NK-92 (cell line): ENCODE measurements around the gene TBX20.

Source experiments
- DNase-seq: peaks from one replicate; lab custom pipeline; 2025; ENCODE audit not compliant: unreplicated experiment; lab: John Stamatoyannopoulos, UW

The TBX20 gene, protein sequence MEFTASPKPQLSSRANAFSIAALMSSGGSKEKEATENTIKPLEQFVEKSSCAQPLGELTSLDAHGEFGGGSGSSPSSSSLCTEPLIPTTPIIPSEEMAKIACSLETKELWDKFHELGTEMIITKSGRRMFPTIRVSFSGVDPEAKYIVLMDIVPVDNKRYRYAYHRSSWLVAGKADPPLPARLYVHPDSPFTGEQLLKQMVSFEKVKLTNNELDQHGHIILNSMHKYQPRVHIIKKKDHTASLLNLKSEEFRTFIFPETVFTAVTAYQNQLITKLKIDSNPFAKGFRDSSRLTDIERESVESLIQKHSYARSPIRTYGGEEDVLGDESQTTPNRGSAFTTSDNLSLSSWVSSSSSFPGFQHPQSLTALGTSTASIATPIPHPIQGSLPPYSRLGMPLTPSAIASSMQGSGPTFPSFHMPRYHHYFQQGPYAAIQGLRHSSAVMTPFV

DNA sequence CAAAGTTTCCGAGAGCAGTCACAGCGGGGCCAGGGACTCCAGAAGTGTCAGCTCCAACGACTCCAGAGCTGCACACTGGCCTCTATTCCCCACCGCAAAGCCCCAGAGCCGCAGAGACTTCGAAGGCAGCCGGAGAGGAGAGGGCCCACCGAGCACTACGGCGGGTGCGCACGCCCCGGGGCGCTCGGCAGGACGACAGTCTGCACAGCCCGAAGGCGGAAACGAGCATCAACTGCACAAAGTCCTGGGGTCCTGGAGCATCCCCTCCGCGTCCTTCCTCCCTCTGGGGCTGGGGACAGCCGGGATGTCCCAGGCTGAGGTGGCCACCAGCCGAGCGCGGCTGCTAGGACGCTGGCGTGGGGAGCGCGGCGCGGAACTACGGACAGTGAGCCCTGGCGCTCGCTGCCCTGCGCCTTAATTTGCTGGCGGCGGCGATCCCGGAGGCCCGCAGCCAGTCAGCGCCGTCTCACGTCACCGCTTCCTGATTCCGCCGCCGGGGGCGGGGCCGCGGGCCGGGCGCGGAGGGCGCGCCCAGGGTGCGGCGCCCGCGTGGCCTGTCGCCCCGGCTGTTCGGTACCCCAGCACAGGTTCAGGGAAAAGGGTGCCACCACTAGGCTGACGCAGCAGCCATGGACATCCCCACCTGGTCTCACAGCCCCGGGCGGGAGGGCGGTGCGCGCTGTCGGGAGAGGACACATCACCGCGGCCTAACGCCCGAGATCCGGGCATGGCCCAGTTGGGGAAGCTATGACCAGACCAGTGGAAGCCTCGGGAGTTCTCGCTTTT, at the start of gene TBX20:
Gene TBX20, minus strand, starts transcription at position 391 of the 786 bp plus-strand sequence. CDS start 480 bp downstream, outside the sequence.
- DNase-seq, result no peak

DNA sequence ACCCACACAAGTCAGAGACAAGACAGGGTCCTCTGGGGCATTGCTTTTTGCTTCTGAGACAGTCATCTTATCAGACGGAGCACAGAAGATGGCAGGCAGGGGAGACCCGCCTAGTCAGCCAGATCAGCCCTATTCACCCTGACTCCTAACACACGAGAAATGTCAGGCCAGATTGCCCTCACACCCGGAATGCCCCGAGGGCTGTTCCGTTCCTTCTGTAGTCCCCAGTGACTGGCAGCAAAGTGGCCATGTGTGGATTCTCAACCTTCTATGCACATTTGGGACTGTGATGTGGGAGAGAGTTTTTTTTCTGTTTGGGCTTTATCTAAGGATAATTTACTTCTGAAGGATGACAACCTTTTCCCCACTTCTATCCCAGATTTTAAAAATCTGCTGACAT, 35.5 kb upstream of the TBX20 start:
- DNase-seq, result no peak

DNA sequence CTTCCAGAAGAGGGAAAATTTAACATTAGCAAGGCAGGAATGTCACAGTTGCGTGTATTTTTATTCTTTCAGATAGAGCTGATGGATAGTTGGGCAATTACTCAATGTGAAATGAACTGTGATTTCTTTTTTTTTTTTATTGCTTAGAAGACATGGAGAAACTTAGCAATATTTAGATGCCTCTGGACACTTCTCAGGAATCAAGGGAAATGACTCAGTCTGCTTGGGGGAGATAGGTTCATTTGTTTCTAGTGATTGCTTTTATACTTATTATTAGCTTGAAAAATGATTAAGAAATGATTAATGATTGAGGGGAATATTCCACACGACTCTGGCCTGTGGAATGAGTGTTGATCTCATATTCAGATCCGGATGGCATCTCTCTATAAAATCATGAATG, 33.1 kb upstream of the TBX20 start:
- DNase-seq, result no peak

DNA sequence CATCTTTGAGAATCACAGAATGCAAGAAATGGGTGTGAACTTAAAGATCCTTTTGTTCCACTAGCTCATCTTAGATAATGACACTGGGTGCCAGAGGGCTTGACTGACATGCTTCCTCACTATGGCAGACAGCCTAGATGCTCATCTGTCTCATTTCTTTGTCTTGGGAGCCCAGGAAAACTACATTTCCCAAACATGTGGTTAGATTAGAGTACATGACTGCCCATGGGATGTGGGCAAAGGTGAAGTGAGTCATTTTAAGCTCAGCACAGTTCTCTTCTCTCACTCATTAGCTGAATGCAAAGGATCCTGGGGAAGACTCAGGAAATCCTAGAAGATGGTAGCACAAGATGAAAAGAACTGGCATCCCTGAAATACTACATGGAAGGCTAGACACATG, 32.5 kb upstream of the TBX20 start:
- no peak for DNase-seq

DNA sequence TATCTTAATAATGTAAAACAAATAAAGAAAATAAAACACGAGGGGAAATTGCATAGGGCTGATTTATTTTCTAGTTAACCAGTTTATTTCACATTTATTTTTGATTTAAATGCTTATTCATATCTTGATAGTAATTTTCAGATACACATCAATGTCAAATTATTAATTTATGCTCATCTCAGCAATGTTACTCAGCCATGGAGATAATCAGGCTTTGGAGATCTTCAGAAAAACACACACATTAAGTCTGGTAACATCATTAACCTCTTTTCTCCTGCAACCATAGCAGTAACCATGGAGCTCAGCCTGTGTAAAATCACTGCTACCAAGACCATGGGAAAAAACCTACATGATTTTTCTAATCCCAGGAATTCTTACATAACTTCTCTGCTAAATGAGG, 31.9 kb upstream of the TBX20 start:
- no peak for DNase-seq

DNA sequence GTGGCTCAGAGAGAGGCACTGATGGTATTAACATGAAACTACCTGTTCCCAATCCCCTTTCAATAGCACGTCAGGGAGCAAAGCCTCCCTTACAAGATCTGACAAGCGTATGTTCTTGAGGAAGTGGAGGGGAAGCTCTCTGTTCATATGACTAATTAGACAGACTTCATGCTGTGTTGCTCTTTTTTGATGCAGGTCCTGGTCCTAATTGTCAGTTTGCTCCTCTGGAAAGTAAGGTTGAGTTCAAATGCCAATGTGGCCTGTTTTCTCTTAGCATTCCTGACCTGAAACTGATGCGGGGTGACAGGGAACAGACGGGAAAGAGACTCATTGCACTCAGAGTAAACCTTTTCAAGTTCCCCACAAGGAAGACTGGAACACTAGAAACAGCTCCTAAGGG, 27.0 kb upstream of the TBX20 start:
- no peak for DNase-seq

DNA sequence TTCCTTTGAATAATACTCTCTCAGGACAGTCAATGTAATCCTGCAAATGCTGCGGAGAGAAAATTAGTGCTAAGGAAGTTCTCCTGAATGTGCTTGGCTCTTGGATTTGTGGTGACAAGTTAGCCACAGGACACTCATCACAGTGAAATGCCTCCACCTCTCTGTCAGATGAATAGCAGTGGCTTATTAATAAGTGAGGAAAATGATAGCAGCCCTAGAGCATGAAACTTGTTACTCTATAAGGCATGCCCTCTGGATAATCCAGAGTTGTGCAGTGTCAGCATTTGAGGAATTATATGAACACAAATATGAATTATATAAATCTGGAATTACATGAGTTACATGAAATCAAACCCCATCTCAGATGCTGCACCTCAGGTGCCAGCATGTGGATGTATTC, 23.5 kb upstream of the TBX20 start:
- DNase-seq, result no peak

DNA sequence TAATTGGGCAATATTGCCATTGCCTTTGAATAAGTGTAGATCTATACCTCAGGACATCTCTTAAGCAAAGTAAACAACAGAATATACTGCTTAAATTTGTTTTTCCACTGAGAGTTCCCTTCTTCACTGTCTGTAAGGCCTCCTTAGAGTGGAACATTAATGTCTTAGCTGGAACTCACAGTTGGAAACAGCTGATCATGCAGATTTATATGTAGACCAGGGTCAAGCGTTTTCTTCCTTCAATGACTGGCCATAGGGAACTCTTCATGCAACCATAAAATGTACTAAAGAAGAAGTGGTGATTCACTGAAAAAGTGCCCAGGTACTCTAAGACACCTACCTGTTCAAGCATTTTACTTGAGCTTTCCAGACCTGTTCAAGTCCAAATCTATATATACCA, 18.3 kb upstream of the TBX20 start:
- DNase-seq, result no peak

DNA sequence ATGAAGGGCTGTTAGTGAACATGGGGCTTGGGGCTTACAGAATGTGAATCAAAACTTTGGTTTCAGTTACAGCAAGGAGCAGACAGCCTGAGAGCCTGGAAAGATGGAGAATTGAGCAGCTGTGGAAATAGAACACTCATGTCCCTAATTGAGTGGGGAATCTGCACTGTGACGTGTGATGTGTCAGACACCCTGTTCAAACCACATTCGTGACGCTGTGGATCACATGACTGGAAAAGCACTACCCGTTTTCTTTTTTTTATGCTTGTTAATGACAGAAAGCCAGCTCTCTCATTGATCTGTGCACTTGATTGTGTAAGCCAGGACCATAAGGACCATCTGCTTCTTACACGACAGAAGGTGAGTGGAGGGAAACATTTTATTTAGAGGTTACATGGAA, 15.1 kb upstream of the TBX20 start:
- DNase-seq, result no peak

DNA sequence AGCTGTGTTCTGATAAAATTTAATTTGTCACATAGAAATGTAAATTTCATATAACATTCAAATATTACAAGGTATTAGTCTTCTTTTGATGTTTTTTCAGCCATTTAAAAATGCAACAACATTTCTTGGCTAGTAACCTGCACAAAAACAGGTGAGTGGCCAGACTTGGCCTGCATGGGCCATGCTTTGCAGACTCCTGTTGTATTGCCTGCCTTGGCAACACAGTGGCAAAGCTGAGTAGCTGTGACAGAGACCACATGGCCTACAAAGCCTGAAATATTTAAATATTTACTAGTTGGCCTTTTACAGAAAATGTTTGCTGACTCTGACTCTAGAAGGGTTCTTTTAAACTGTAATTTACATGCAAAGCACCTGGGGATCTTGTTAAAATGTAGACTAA, 13.5 kb upstream of the TBX20 start:
- DNase-seq, result no peak

DNA sequence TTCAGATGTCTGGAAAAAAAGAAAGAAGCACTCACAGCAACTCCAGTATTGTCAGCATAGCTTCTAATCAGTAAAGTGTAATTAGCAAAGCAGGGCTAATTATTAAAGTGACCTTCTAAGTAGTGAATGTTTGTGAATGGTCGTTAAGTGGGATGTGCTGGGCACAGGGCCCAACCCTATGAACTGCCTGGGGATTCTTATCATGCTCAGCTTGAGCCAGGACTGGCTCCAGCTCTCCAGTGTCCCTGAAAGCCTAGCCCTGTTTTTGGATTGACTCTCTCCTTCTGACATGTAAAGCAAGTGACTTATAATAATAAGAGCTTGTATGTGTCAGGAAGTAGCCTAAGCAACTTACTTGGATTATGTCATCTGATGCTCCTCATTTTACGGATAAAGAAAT, 9.5 kb upstream of the TBX20 start:
- DNase-seq, result no peak

DNA sequence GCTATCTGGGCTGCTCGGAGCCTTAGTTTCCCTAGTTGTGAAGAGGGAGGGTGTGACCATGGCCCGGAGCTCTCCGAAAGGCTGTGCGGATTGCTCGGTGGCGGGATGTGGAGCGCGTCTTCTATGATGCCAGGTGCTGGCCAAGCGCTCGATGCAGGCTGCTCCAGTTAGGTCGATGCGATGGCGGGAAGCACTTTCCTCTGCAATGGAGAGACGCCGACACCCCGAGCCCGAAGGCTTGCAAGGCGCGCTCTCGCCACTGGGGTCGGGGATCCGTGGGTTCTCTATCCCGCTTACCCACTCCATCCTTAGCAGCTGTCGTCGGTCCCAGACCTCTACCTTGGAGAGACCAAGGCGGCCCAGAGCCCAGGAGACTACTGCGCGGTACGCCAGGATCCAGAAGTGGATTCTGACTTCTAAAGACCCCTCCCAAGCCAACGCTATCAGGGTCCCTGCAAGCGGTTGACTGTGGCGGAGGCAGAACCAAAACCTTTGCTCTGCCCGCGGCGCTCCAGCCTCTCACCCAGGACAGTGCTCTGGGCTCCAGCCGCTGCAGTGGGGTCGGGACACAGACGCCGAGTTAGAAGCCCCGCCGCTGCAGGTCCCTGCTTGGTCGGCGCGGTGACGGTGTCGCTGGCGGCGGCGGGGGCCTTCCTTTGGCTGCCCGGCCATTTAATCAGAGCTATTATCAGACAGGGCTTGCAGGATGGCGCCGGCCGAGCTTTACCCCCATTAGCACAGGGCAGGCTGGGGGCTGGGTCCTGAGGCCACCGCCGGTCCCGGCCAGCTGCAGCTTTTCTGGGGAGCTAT, 7.8 kb upstream of the TBX20 start:
- DNase-seq, result no peak

DNA sequence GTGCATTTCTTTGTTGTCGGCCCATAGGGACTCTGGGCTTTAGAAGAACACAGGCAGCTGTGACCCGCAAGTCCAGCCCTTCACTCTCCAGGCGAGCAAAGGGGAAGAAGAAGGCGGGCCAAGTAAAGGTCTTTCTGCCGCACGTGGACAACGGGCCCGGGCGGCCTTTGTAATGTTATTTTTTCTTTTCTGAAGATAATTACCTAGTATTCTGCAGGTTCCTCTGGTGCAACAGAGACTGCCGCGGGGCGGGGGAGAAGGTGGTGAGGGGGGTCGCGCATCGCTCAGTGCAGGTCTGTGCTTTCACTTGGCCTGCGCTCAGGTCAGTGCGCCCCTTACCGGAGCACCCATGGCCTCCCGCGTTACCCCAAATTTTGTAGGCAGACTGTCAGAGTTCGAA, 7.1 kb upstream of the TBX20 start:
- DNase-seq, result no peak

DNA sequence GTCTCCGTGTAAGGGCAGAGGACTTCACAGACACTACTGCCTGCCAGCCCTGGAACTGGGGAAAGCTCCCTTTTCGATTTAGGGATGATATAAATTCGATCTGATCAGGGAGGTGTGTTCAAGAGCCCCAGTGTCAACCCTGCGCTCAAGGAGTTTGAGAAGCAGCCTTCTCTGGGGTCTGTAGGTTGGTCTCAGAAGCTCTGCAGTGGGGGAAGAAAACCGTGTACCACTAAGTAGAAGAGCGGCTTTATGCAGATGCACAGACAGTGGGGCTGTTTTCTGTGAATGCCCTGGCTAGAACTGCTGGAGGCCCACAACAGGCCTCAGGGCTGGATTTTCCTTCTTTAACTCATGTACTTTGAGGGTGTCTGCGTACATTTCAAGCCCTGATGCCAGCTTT, 6.3 kb upstream of the TBX20 start:
- DNase-seq, result no peak

DNA sequence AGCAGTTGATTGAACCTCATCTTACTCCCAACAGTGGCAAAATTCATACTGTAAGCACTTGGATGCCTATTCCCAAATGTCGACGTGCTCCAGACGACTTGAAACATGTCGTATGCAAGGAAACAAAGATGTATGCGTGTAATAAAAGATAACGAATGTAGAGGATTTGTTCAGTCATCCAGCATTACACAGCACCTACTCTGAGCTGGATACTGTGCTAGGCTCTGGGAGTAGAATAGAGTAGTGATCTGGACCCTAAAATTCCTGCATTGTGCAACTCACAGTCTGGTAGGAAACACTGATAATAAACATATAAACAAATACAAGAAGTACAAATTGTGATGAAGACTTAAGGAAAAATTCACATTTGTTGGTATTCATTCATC, 5.6 kb upstream of the TBX20 start:
- DNase-seq, result no peak

DNA sequence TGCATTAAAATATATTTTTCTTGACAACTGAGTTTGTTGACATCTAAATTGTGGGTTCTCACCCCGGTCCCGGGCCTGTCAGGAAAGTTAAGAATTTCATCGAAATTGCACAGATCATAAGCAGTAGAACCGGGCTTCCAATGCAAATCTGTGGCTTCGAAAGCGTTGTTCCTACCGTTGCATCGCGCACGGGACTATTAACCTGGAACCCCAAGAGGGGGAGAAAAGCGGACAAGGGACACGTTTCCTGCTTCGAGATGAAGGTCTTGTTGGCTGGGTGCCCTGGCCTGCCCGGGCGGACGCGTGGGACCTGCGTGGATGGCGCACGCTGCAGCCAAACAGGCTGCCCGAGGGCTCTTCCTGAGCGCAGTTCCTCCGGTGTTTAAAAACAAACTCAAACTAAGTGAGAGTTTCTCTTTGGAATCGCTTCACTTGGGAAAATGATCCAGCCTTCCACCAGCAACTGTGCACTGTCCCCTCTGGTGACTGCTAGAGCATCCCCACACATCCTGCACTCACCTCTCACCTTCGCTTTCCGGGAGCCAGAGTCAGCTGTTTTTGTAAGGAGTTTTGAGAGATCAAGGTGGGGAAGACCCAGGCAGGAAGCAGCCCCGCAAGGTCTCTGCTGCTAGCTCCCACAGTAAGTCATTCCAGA, 5.1 kb upstream of the TBX20 start:
- DNase-seq, result no peak

DNA sequence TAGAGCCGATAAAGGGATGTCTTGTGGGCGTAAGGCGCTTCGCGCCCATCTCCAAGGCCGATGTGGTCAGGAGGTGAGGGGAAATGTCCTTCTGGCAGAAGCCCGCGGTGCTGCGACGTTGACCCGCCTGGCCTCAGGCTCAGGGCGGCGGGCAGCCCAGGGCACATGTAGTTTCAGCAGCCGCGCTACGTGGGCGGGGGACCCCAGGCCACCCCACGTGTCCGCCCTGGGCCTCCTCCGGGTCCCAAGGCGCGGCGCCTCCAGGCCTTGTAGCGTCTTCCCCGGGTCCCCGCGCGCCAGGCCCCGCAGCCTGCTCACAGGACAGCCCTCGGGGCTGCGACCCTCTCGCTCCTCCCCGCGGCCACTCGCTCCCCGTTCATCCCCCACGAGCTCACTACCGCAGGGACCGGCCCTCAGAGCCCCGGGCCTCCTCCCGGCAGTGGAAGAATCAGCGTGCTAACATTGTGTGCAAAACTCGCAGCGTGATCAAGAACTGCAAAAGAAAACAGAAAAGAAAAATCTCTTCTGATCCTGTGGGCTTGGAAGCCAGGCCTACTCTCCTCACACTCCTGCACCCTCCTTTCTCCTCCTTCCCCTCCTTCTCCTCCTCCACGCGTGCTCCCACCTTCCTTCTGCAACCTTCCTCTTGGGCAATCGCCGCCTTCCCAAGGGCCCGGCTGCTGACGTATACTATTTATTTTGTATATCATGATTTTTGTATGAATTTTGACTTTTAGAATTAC, 4.4 kb upstream of the TBX20 start:
- no peak for DNase-seq

DNA sequence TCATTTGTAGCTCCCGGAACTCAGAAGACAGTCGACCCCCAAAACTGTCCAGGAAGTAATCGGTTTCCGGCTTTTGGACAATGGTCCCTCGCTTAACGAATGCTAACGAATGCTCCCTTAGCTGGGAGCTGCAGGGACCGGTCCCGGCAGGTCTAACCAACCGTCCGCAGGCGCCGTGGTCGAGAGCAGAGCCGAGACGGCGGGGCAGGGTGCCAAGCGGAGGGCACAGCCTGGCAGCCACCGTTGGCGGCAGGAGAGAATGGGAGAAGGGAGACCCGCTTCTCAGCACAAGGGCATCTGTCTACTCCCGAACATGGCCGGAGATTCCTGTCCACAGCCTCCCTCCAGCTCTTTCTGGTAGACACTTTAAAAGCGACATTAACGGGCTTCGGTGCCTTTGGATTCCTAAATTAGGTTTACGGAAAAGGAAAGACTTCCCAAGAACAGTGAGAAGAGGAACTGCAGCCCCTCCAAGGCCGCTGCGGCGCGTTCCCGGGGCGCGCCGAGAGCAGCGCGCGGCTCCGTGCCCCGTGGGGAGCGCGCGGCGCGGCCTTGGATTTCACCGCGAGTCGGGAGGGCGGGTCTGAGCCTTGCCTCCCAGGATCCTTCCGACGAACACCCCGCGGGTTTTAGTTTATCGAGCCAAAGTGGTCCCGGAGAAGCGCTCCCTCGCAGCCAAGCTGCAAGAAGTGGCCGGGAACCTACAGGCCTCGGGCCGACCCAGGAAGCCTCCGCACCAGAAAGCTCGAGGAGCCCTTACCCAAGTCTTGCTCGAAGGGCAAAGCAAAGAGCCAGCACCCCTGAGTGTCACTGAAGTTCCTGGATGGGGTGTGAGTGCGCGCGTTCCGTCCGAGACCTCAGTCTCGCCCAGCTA, 3.6 kb upstream of the TBX20 start:
- DNase-seq, result no peak
